Measurements from ENCODE around the gene UQCR11. TPM values are rescaled to one million over a fixed set of nuclear protein-coding genes. Genes with fewer than 3 reads are reported as not detected.

The UQCR11 gene
- total and polyA plus RNA-seq, 8 donors = 40.5 to 89.4 (median 73.7) TPM

DNA sequence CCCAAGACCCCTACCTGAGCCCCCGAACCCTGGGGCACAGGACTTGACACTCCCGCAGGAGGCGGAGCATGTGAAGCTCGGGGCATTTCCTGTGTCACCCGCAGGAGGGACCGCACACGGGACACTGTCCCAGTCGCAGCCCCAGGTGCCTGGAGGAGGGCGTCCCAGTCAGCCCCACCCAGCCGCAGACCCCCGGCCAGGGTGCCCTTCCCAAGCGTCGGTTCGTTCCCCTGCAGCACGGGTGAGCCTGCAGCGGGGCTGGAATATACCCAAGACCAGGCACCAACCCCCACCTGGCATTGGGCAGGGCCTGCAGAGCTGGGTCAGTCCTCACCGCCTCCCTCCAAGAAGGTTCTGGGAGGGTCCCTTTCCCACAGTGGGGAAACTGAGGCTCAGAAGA is 25.5 kb upstream of the UQCR11 start:
- no peak overlapping the region for H3K4me3 ChIP-seq
- FAIRE-seq (no peak), ATAC-seq (no peak), DNase-seq (peak in 2 of 6 donors; percentile 21 to 69)
- 92 to 94% methylated on average over 17 of the region's 17 CpGs for whole genome bisulfite sequencing, 2 donors
- no peaks in the 10 kb centered on the region for H3K9me3 ChIP-seq
- H3K36me3 ChIP-seq = no peaks in the 10 kb centered on the region
- no peaks in the 10 kb centered on the region for H3K4me1 ChIP-seq
- no peaks in the 10 kb centered on the region for H3K27me3 ChIP-seq
- intact Hi-C loops (cut with DNase I) = no loop called here
- TF ChIP-seq, protein P1, sequence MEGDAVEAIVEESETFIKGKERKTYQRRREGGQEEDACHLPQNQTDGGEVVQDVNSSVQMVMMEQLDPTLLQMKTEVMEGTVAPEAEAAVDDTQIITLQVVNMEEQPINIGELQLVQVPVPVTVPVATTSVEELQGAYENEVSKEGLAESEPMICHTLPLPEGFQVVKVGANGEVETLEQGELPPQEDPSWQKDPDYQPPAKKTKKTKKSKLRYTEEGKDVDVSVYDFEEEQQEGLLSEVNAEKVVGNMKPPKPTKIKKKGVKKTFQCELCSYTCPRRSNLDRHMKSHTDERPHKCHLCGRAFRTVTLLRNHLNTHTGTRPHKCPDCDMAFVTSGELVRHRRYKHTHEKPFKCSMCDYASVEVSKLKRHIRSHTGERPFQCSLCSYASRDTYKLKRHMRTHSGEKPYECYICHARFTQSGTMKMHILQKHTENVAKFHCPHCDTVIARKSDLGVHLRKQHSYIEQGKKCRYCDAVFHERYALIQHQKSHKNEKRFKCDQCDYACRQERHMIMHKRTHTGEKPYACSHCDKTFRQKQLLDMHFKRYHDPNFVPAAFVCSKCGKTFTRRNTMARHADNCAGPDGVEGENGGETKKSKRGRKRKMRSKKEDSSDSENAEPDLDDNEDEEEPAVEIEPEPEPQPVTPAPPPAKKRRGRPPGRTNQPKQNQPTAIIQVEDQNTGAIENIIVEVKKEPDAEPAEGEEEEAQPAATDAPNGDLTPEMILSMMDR (IDR thresholded peaks at IDR 0.05) = no peak
- H3K27ac ChIP-seq = no peak overlapping the region

DNA sequence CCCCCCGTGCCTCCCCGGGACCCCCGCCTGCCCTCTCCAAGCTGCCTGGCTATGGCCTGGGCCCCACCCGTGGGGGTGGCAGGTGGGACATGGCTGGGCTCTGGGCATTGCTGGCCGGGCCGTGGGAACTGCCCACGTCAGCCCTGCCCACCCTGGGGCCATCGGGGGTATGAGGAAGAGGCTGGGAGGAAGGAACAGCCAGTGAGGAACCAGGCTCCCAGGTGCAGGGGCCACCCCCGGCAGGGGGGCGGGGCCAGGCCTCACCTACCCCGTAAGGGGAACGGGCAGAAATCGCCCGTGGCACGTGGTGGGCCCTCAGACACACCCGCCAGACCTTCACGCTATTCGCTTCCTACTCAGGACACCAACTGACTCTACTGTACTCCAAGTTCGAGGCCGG is 24.8 kb upstream of the UQCR11 start:
- ATAC-seq (no peak), FAIRE-seq (no peak), DNase-seq (peak in 2 of 6 donors; percentile 27 to 54)
- H3K27me3 ChIP-seq = no peaks in the 10 kb centered on the region
- WGBS, 2 donors = 93 to 95% methylated on average over 20 of the region's 20 CpGs
- TF ChIP-seq, protein P1 (IDR thresholded peaks at IDR 0.05) = no peak
- H3K27ac ChIP-seq = no peak overlapping the region
- no peaks in the 10 kb centered on the region for H3K9me3 ChIP-seq
- no peak overlapping the region for H3K4me3 ChIP-seq
- intact Hi-C loops (cut with DNase I) = no loop called here
- no peaks in the 10 kb centered on the region for H3K36me3 ChIP-seq
- H3K4me1 ChIP-seq = no peaks in the 10 kb centered on the region

DNA sequence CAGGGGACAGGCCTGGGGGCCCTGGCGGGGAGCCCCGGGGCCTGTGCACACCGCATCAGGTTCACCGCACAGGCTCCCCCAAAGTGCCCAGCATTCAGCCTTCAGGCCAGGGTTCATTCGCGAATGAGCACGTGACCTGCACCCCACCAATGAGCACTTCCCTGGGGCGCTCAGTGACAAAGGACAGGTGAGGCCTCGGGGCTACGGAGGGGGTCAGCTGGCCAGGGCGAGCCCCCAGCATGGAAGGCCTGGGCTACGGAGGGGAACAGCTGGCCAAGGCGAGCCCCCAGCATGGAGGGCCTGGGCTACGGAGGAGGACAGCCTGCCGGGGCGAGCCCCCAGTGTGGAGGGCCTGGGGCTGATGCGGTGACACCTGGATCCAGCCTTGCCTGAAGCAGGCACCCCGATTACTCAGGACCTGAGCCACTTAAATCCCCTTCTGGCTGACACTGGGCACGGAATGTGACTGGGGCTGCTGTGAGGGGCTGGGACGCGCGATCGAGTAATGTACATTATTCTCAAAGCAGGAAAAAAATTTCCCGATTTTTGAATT is 24.1 kb upstream of the UQCR11 start:
- TF ChIP-seq, protein P1 (IDR thresholded peaks at IDR 0.05) = no peak
- Histone ChIP-seq H3K4me1 (no peaks in the 10 kb centered on the region), H3K9me3 (no peaks in the 10 kb centered on the region), H3K27ac (no peak overlapping the region), H3K4me3 (no peak overlapping the region), H3K36me3 (no peaks in the 10 kb centered on the region), H3K27me3 (no peaks in the 10 kb centered on the region)
- 97 to 99% methylated on average over 24 of the region's 24 CpGs for WGBS, 2 donors
- ATAC-seq (no peak), DNase-seq (peak in 2 of 6 donors; percentile 14 to 62), FAIRE-seq (no peak)
- intact Hi-C loops (cut with DNase I) = no loop called here

DNA sequence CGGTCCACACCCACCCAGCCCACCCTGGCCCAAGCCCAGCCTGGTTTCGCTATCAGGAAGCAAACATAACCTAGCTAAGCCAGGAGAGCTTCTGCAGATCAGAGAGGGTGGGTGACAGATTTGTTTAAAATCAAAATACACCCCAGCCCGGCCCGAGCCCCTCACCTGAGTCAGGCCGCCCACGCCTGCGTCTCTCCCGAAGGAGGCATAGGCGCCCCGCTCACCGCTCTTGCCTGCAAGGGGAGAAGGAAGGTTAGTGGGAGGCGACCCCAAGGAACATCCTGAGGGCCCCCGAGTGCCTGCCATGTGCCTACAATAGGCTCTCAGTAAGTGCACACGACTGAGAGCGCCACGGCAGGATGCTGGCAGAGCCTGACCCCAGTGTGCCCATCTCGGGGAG is 21.9 kb upstream of the UQCR11 start:
- H3K36me3 ChIP-seq = no peaks in the 10 kb centered on the region
- H3K27me3 ChIP-seq = no peaks in the 10 kb centered on the region
- H3K27ac ChIP-seq = no peak overlapping the region
- TF ChIP-seq, protein P1 (IDR thresholded peaks at IDR 0.05) = no peak
- no peak for FAIRE-seq
- intact Hi-C loops (cut with DNase I) = no loop called here
- DNase-seq = peak in 2 of 6 donors; percentile 18 to 61
- no peaks in the 10 kb centered on the region for H3K9me3 ChIP-seq
- no peaks in the 10 kb centered on the region for H3K4me1 ChIP-seq
- no peak overlapping the region for H3K4me3 ChIP-seq
- WGBS, 2 donors = 95% methylated on average over 17 of the region's 17 CpGs
- ATAC-seq = no peak

DNA sequence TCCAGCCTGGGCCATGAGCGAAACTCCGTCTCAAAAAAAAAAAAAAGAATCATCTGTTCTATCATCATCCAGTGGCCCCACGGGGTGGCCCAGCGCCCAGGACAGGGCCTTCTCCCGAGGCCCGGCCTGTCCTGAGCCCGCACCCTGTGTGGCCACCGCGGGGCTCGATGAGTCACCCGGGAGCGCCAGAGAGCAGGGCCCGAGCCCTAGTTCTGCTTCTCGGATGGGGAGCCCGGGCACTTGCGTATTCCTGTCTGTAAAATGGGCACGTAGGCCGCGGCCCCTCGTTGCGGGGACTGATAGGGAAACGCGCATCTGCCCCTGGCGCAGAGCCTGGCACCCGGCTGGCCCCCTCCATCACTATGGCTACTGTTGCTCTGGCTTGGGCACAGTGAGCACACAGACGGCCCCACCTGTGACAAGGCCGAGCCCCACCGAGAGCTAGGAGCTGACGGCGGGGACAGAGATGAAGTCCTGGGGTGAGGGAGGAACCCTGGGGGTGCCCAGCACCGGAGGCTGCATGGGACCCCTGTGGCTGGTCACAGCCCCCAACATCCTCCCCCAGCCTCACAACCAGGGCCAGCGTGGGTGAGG is 21.3 kb upstream of the UQCR11 start:
- no peak for FAIRE-seq
- 93 to 94% methylated on average over 32 of the region's 32 CpGs for whole genome bisulfite sequencing, 2 donors

More for the DNA sequence above, 21.3 kb upstream of the UQCR11 start:
- Histone ChIP-seq H3K36me3 (no peaks in the 10 kb centered on the region), H3K4me1 (no peaks in the 10 kb centered on the region), H3K27me3 (no peaks in the 10 kb centered on the region), H3K27ac (no peak overlapping the region), H3K9me3 (no peaks in the 10 kb centered on the region), H3K4me3 (no peak overlapping the region)
- intact Hi-C loops (cut with DNase I) = no loop called here
- TF ChIP-seq, protein P1 (IDR thresholded peaks at IDR 0.05) = no peak
- DNase-seq (peak in 2 of 6 donors; percentile 23 to 73), ATAC-seq (no peak)
